Lung (tissue), 12 donors: ENCODE data around the gene PDLIM3. TPM values are rescaled to one million over a fixed set of nuclear protein-coding genes. Genes with fewer than 3 reads are reported as not detected.
"Not testable (repeated sequence)": the region's sequence is repeated elsewhere in the genome, so short reads cannot be mapped to it uniquely, and the experiment has no call there.

Experiments used
- ATAC-seq: fragments of 200-7000 bp; cut with Tn5 transposase; one replicate; pipeline ENCODE4 v1.9.1; 2020; ENCODE audit warnings: moderate number of reproducible peaks; ENCODE audit not compliant: insufficient read depth, low FRiP score
- DNase-seq, 3 donors: peaks; one replicate each; pipeline ENCODE4 v3.0.0-alpha.2; 2013 to 2017
- H3K27ac ChIP-seq, 2 donors: one replicate each; pipeline ENCODE4 v1.5.1; 2013; ENCODE audit warnings: mild to moderate bottlenecking in 2 of 2, moderate library complexity in 2 of 2, control low read depth in 1 of 2, inconsistent platforms in 1 of 2, low read depth in 1 of 2, low read length in 1 of 2
- H3K27me3 ChIP-seq, 3 donors: one replicate each; pipeline ENCODE4 v1.5.1; 2013; ENCODE audit warnings: low read length in 2 of 3; ENCODE audit not compliant: control insufficient read depth in 3 of 3, insufficient read depth in 3 of 3
- H3K36me3 ChIP-seq, 4 donors: one replicate each; pipeline ENCODE4 v1.5.1; 2013; ENCODE audit warnings: low read length in 4 of 4, mild to moderate bottlenecking in 1 of 4, moderate library complexity in 1 of 4; ENCODE audit not compliant: control insufficient read depth in 4 of 4, insufficient read depth in 4 of 4
- H3K4me1 ChIP-seq, 5 donors: one replicate each; pipeline ENCODE4 v1.5.1; 2013; ENCODE audit warnings: low read length in 5 of 5, mild to moderate bottlenecking in 2 of 5, moderate library complexity in 1 of 5; ENCODE audit not compliant: control insufficient read depth in 5 of 5, insufficient read depth in 5 of 5
- H3K4me3 ChIP-seq: one replicate; pipeline ENCODE4 v1.5.1; 2013; ENCODE audit warnings: mild to moderate bottlenecking, control low read depth, moderate library complexity
- H3K9ac ChIP-seq, 2 donors: one replicate each; pipeline ENCODE4 v1.5.1; 2013; ENCODE audit warnings: low read length in 2 of 2, control low read depth in 1 of 2; ENCODE audit not compliant: insufficient read depth in 1 of 2
- H3K9me3 ChIP-seq, 4 donors: one replicate each; pipeline ENCODE4 v1.5.1; 2013; ENCODE audit warnings: low read length in 3 of 4, mild to moderate bottlenecking in 1 of 4, moderate library complexity in 1 of 4; ENCODE audit not compliant: control insufficient read depth in 4 of 4, insufficient read depth in 3 of 4
- CTCF ChIP-seq: IDR thresholded peaks from 2 replicates; pipeline ENCODE4 v1.5.1; 2012; ENCODE audit warnings: mild to moderate bottlenecking; ENCODE audit errors: control extremely low read depth, extremely low read depth
- WGBS, 2 donors: extraction: QIAGEN DNeasy Blood & Tissue Kit; methylation state at CpG; one replicate each; pipeline ENCODE4 v1.1.7; 2013; 5-methylcytosine and 5-hydroxymethylcytosine counted together
- polyA plus RNA-seq, 2 donors: library from polyadenylated mRNA; stranded (reverse); fragments of 200-250 nt; gene quantifications; one replicate each; pipeline ENCODE4 v1.2.1, GENCODE V29; 2013
- total RNA-seq, 2 donors: library from RNA; depleted of rRNA in 1 of 2; stranded (reverse); fragments of >200 nt in 1 of 2; gene quantifications; one replicate each; pipeline ENCODE4 v1.2.1, GENCODE V29; 2014 to 2021
- donor health status: control.
- donor health status: control.
- donor health status: Bipolar disorder and iron deficiency.
- donor health status: healthy.
- donor health status: DM: yes; HTN: yes; CAD: no.

The PDLIM3 gene
- total and polyA plus RNA-seq, 4 donors: 21.5 to 58.1 (median 33.9) TPM

- no peak overlapping the region for H3K4me3 ChIP-seq
These were observed 21.7 kb downstream of the PDLIM3 start for GRCh38 chr4:185513489-185514181.

GRCh38 chr4:185512516-185512915, 22.8 kb downstream of the PDLIM3 start:
- DNase-seq (no peak), ATAC-seq (no peak)
- no peak for TF ChIP-seq CTCF
- Histone ChIP-seq H3K9ac (no peak overlapping the region), H3K4me1 (peaks cover 0 to 17% (median 8%) of the 10 kb centered on the region in 5 donors), H3K27me3 (no peaks in the 10 kb centered on the region), H3K36me3 (peaks cover 0 to 14% (median 2%) of the 10 kb centered on the region in 4 donors), H3K9me3 (no peaks in the 10 kb centered on the region), H3K27ac (peak overlapping the region in 1 of 2 donors; percentile 72), H3K4me3 (no peak overlapping the region)
- WGBS, 2 donors: 60 to 80% methylated on average over 3 of the region's 3 CpGs

More at GRCh38 chr4:185513489-185514181, 21.7 kb downstream of the PDLIM3 start:
- DNase-seq (peak in 2 of 3 donors; percentile 38 to 62), ATAC-seq (no peak)
- H3K9me3 ChIP-seq: no peaks in the 10 kb centered on the region
- H3K27ac ChIP-seq: peak overlapping the region in 1 of 2 donors; percentile 48
- H3K36me3 ChIP-seq: peaks cover 0 to 16% (median 2%) of the 10 kb centered on the region in 4 donors
- H3K4me1 ChIP-seq: peaks cover 0 to 17% (median 8%) of the 10 kb centered on the region in 5 donors
- TF ChIP-seq CTCF: no peak
- H3K27me3 ChIP-seq: no peaks in the 10 kb centered on the region
- H3K9ac ChIP-seq: no peak overlapping the region
- 24 to 28% methylated on average over 10 of the region's 10 CpGs for WGBS, 2 donors

GRCh38 chr4:185511243-185511642, 24.1 kb downstream of the PDLIM3 start:
- H3K27me3 ChIP-seq, H3K9me3 ChIP-seq, H3K9ac ChIP-seq, DNase-seq, H3K27ac ChIP-seq, H3K4me3 ChIP-seq, ATAC-seq: not testable (repeated sequence)
- WGBS, 2 donors: 67 to 68% methylated on average over 2 of the region's 2 CpGs
- peaks cover 0 to 17% (median 8%) of the 10 kb centered on the region in 5 donors for H3K4me1 ChIP-seq
- H3K36me3 ChIP-seq: peaks cover 0 to 14% (median 3%) of the 10 kb centered on the region in 4 donors

- H3K4me3 ChIP-seq: no peak overlapping the region
- H3K4me1 ChIP-seq: peaks cover 0 to 17% (median 8%) of the 10 kb centered on the region in 5 donors
- no peak overlapping the region for H3K9ac ChIP-seq
- no peak for DNase-seq
- H3K36me3 ChIP-seq: peaks cover 0 to 14% (median 3%) of the 10 kb centered on the region in 4 donors
- no peaks in the 10 kb centered on the region for H3K9me3 ChIP-seq
- H3K27me3 ChIP-seq: no peaks in the 10 kb centered on the region
- no peak for ATAC-seq
- 84 to 87% methylated on average over 5 of the region's 5 CpGs for WGBS, 2 donors
- H3K27ac ChIP-seq: no peak overlapping the region
- TF ChIP-seq CTCF: no peak
These were observed 24.5 kb downstream of the PDLIM3 start for GRCh38 chr4:185510806-185511205.
